Heart left ventricle (tissue), 13 donors: ENCODE measurements around the gene ITGA11.

Experiments
- CTCF ChIP-seq, 12 donors: fragments of 200-600 bp; sonication (generic) in 4 of 12; IDR thresholded peaks; one replicate each; pipeline versions ENCODE4 v1.5.0 to v1.8.0; 2018 to 2022; ENCODE audit warnings: antibody characterized with exemption in 12 of 12, mild to moderate bottlenecking in 5 of 12
- POLR2A ChIP-seq, 2 donors: fragments of 450-650 bp; IDR thresholded peaks; one replicate each; pipeline ENCODE4 v1.6.1; 2017; ENCODE audit warnings: antibody characterized with exemption in 2 of 2, mild to moderate bottlenecking in 2 of 2, moderate library complexity in 2 of 2
- donor health status: ischemic (EF 13 %, LVEDD 7.1; RV severe dilation, severe dysfunction).
- donor health status: DM: no; HTN: yes; CAD: no.
- donor health status: DM: no; HTN: no; CAD: no.
- donor health status: ischemic (EF 25% LVEDD 6.9; RV normal size, moderate dysfunction).
- donor health status: ischemic (EF 25% LVEDD 5.7; RV mildly dilated, moderate dysfunction).
- donor health status: ischemic (EF 35%, LVEDD 5.7; RV mildly dilated, moderate dysfunction).
- donor health status: nonischemic (EF 11% LVEDD 7.7; RV severe dilation, severe dysfunction).
- donor health status: DM: yes; HTN: yes; CAD: no.
- donor health status: PGD.
- donor health status: ischemic (EF 29% LVEDD 5.4; RV normal size, mild dysfunction).
- donor health status: nonischemic (EF 23%, LVEDD 6.1; RV moderate dilation, normal function).

GRCh38 chr15:68330901-68331300, 101.1 kb downstream of the ITGA11 start:
- TF ChIP-seq CTCF (IDR thresholded peaks at IDR 0.05) = no peak
- no peak for TF ChIP-seq POLR2A (IDR thresholded peaks at IDR 0.05)
